PC-9 (cell line): ENCODE results near the gene ANKS4B. TPM values are rescaled to one million over a fixed set of nuclear protein-coding genes. Genes with fewer than 3 reads are reported as not detected.
A peak's percentile ranks its signal among the peaks of the same experiment; 100 is the strongest.

Experiments used
- BruUV-seq: library from RNA; stranded (reverse); fragments of 400-500 nt; replicated peaks from 2 replicates; lab custom pipeline; 2021; lab: Mats Ljungman, UMichigan
- CTCF ChIA-PET: fragments of 300-600 bp; sonication (Branson Sonifier 250); formaldehyde crosslinking; loops from one replicate; lab custom pipeline; 2022; ENCODE audit warnings: antibody characterized with exemption; lab: Charles Lee
- POLR2A ChIA-PET: fragments of 300-600 bp; sonication (Branson Sonifier 250); formaldehyde crosslinking; loops from one replicate; lab custom pipeline; 2022; ENCODE audit warnings: antibody characterized with exemption; ENCODE audit not compliant: unreplicated experiment; lab: Charles Lee
- DNase-seq, 2 experiments: peaks; one replicate each; pipeline versions ENCODE4 v3.0.0 to v3.0.0-alpha.2; 2015 to 2022; ENCODE audit warnings: mixed read lengths in 1 of 2
- H2AFZ ChIP-seq: fragments of 200-600 bp; sonication (generic); 2 replicates; pipeline ENCODE4 v1.8.1; 2017; ENCODE audit warnings: antibody characterized with exemption
- H3F3A ChIP-seq: fragments of 200-600 bp; sonication (generic); 2 replicates; pipeline ENCODE4 v1.8.1; 2017; ENCODE audit warnings: antibody characterized with exemption, mild to moderate bottlenecking, low read depth; ENCODE audit not compliant: insufficient read depth
- H3K27ac ChIP-seq: fragments of 200-600 bp; sonication (generic); 2 replicates; pipeline ENCODE4 v1.6.1; 2016; ENCODE audit warnings: mixed run types
- H3K27me3 ChIP-seq: fragments of 200-600 bp; sonication (generic); 2 replicates; pipeline ENCODE4 v1.6.1; 2016; ENCODE audit warnings: low read depth, mixed run types; ENCODE audit not compliant: insufficient read depth
- H3K36me3 ChIP-seq: fragments of 200-600 bp; sonication (generic); 2 replicates; pipeline ENCODE4 v1.6.1; 2016; ENCODE audit warnings: low read depth, mixed run types
- H3K4me1 ChIP-seq: fragments of 200-600 bp; sonication (generic); replicated peaks from 2 replicates; pipeline ENCODE4 v1.6.1; 2016; ENCODE audit warnings: mixed run types; ENCODE audit not compliant: insufficient read depth
- H3K4me2 ChIP-seq: fragments of 200-600 bp; sonication (generic); 2 replicates; pipeline ENCODE4 v1.6.1; 2017; ENCODE audit warnings: mixed run types
- H3K4me3 ChIP-seq: fragments of 200-600 bp; sonication (generic); 2 replicates; pipeline ENCODE4 v1.6.1; 2016; ENCODE audit warnings: mixed run types
- H3K79me2 ChIP-seq: fragments of 200-600 bp; sonication (generic); 2 replicates; pipeline ENCODE4 v1.6.1; 2017; ENCODE audit warnings: low read depth, mixed run types
- H3K9me2 ChIP-seq: fragments of 200-600 bp; sonication (generic); 2 replicates; pipeline ENCODE4 v1.8.1; 2017; ENCODE audit warnings: mild to moderate bottlenecking; ENCODE audit not compliant: insufficient read depth
- H3K9me3 ChIP-seq: fragments of 200-600 bp; sonication (generic); 2 replicates; pipeline ENCODE4 v1.8.1; 2016; ENCODE audit warnings: low read depth; ENCODE audit not compliant: insufficient read depth
- H4K20me1 ChIP-seq: fragments of 200-600 bp; sonication (generic); 2 replicates; pipeline ENCODE4 v1.8.1; 2017; ENCODE audit not compliant: insufficient read depth
- CTCF ChIP-seq: fragments of 200-600 bp; sonication (generic); conservative IDR thresholded peaks from 2 replicates; pipeline ENCODE4 v1.6.1; 2017; ENCODE audit warnings: mixed run types, antibody characterized with exemption, mild to moderate bottlenecking, moderate library complexity
- EZH2 ChIP-seq: fragments of 200-600 bp; sonication (generic); IDR thresholded peaks from 2 replicates; pipeline ENCODE4 v1.8.0; 2017; ENCODE audit warnings: antibody characterized with exemption, low read depth
- intact Hi-C: fragments of 100-400 bp; cut with micrococcal nuclease; formaldehyde crosslinking; loops from one replicate; pipeline ENCODE4 v1.10.0; 2022; ENCODE audit not compliant: unreplicated experiment
- total RNA-seq: library from RNA; stranded (reverse); gene quantifications from 2 replicates; pipeline ENCODE4 v1.2.3, GENCODE V29; 2021

Gene ANKS4B
- total RNA-seq, 1 experiment from 2014 or later: not detected

- TF ChIP-seq CTCF (no peak), EZH2 (no peak)
- peak in 1 of 2 experiments; percentile 9 for DNase-seq
- Histone ChIP-seq H3K4me1 (no peaks in the 10 kb centered on the region), H3K36me3 (no peaks in the 10 kb centered on the region), H3K4me3 (no peak overlapping the region), H3K4me2 (no peak overlapping the region), H3K27ac (no peak overlapping the region), H3K9me2 (no peaks in the 10 kb centered on the region), H3K79me2 (no peaks in the 10 kb centered on the region), H3F3A (no peaks in the 10 kb centered on the region), H4K20me1 (no peaks in the 10 kb centered on the region), H3K27me3 (peaks cover 19% of the 10 kb centered on the region), H3K9me3 (no peaks in the 10 kb centered on the region), H2AFZ (no peak overlapping the region)
- POLR2A ChIA-PET: no interaction called here
- CTCF ChIA-PET: interaction anchor here (0.6 kb wide), 1 partner anchor 15 kb away, joined by 4 read pairs; no protein-coding TSS in a partner anchor
- intact Hi-C loops: no loop called here
- no TSS peak for BruUV-seq
Measured at GRCh38 chr16:21260870-21261791, 27.6 kb downstream of the ANKS4B start.

GRCh38 chr16:21262779-21263639, 29.5 kb downstream of the ANKS4B start:
- H3K27me3 ChIP-seq: 0 out of 2 replicates have a peak, but pooled peaks cover under 1% of the 10 kb centered on the region
- no peaks in the 10 kb centered on the region for H3F3A ChIP-seq
- H3K9me2 ChIP-seq: no peaks in the 10 kb centered on the region
- TF ChIP-seq CTCF (no peak), EZH2 (no peak)
- CTCF ChIA-PET: no interaction called here
- no peak for DNase-seq
- H3K9me3 ChIP-seq: no peaks in the 10 kb centered on the region
- no peak overlapping the region for H3K27ac ChIP-seq
- no peak overlapping the region for H3K4me3 ChIP-seq
- H3K4me2 ChIP-seq: no peak overlapping the region
- H4K20me1 ChIP-seq: no peaks in the 10 kb centered on the region
- H3K36me3 ChIP-seq: no peaks in the 10 kb centered on the region
- intact Hi-C loops: no loop called here
- no peaks in the 10 kb centered on the region for H3K4me1 ChIP-seq
- H3K79me2 ChIP-seq: no peaks in the 10 kb centered on the region
- no peak overlapping the region for H2AFZ ChIP-seq
- BruUV-seq: no TSS peak
- POLR2A ChIA-PET: no interaction called here
